HG03520 (cell line): ENCODE measurements around the gene PRR5.
"Not testable (repeated sequence)": the region's sequence is repeated elsewhere in the genome, so short reads cannot be mapped to it uniquely, and the experiment has no call there.

Experiments used
- ATAC-seq: cut with Tn5 transposase; IDR thresholded peaks from one replicate; pipeline ENCODE4 v1.9.1; 2021; ENCODE audit warnings: mild to moderate bottlenecking, moderate library complexity; ENCODE audit not compliant: unreplicated experiment

PRR5 gene

GRCh38 chr22:44732661-44733060 is 30.7 kb downstream of the PRR5 start:
- no peak for ATAC-seq

- ATAC-seq: no peak
Measured at GRCh38 chr22:44733426-44734106, 31.6 kb downstream of the PRR5 start.

- no peak for ATAC-seq
Measured at GRCh38 chr22:44734278-44734677, 32.3 kb downstream of the PRR5 start.

- no peak for ATAC-seq
Measured at GRCh38 chr22:44734801-44735517, 33.0 kb downstream of the PRR5 start.

GRCh38 chr22:44735518-44736428 is 33.8 kb downstream of the PRR5 start:
- ATAC-seq: no peak

DNA sequence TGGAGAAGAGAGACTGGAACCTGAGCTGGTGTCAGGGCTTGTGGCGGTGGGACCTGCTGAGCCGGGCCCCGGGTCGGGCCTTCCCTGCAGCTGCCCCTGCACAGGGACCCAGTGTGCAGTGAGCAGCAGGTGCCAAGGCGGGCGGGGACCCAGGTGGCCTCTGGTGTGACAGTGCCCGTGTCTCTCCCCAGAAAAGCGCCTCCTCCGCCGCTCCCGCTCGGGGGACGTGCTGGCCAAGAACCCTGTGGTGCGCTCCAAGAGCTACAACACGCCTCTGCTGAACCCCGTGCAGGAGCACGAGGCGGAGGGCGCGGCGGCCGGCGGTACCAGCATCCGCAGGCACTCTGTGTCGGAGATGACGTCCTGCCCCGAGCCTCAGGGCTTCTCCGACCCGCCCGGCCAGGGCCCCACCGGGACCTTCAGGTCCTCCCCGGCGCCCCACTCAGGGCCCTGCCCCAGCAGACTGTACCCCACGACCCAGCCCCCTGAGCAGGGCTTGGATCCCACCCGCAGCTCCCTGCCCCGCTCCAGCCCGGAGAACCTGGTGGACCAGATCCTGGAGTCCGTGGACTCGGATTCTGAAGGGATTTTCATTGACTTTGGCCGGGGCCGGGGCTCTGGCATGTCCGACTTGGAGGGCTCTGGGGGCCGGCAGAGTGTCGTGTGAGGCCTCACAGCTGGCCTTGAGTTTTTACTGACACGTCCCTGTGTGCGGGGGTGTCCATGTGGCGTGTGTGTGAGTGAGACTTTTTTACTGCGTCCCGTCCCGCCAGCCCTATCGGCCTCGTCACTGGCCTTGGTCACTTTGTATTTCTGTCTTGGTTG is 34.8 kb downstream of the PRR5 start:
- ATAC-seq: no peak

DNA sequence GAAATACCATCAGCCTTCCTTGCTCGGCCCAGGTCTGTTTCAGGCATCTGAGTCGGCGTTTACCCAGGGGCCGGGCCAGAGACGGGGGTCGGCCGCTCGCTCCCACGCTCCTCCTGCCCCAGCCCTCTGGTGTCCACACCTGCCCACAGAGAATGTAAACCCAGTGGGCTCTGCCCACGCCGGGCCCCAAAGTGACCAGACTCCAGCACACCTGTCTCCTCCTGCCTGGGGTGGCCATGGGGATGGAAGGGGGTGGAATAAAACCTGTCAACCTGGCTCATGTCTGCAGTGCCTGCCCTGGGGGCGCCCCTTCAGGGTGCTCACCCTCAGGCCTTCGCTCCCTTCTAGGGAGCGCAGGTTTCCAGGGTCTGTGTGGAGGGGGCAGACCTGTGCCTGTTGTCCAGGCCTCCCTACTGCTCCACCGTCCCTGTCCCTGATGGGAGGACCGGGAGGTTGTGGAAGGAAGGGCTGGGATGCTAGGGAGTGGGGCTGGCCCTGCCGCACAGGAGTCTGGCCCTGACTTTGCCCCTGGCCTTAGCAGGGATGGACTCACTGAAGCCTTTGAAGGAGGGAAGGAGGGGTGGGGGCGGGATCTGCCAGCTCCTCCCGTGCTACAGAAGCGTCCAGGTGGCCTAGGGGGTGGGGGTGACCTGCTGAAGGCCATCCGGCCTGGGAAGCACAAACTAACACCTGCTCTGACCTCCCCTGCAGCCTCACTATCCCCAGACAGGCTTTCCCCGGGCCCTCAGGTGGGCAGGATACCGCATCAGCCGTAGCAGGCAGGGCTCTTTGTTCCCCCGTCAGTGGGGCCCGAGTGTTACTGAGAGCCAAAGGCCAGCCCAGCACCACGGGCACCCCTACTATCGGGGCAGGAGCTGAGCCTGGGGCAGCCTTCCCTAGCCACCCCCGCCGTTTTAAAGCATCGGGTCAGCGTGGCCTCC is 35.7 kb downstream of the PRR5 start:
- no peak for ATAC-seq

- no peak for ATAC-seq
Measured at GRCh38 chr22:44738347-44738715, 36.3 kb downstream of the PRR5 start.

- ATAC-seq: no peak
Measured at GRCh38 chr22:44739024-44739423, 37.0 kb downstream of the PRR5 start.

GRCh38 chr22:44739666-44740065 is 37.7 kb downstream of the PRR5 start:
- not testable (repeated sequence) for ATAC-seq

GRCh38 chr22:44740307-44740706 is 38.3 kb downstream of the PRR5 start:
- ATAC-seq: no peak

GRCh38 chr22:44741929-44742328 is 39.9 kb downstream of the PRR5 start:
- ATAC-seq: no peak

- no peak for ATAC-seq
Measured at GRCh38 chr22:44743247-44743646, 41.2 kb downstream of the PRR5 start.

DNA sequence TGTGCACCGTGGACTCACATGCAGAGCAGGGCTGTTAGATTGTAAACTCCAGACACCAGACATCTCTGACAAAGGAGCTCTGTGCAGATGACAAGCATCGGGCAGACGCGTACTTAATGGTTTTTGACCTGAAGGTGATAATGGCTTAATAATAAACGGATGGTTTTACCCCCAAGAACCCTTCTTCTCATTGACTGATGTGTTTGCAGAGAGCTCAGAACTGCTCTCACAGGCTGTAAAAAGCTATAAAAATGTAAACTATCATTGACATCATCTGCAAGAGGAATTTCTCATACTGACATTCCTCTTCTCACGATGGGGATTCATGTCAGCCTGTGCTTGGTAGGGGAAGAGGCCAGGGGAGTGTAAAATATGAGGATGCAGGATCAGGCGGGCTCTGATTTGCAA is 41.8 kb downstream of the PRR5 start:
- no peak for ATAC-seq

DNA sequence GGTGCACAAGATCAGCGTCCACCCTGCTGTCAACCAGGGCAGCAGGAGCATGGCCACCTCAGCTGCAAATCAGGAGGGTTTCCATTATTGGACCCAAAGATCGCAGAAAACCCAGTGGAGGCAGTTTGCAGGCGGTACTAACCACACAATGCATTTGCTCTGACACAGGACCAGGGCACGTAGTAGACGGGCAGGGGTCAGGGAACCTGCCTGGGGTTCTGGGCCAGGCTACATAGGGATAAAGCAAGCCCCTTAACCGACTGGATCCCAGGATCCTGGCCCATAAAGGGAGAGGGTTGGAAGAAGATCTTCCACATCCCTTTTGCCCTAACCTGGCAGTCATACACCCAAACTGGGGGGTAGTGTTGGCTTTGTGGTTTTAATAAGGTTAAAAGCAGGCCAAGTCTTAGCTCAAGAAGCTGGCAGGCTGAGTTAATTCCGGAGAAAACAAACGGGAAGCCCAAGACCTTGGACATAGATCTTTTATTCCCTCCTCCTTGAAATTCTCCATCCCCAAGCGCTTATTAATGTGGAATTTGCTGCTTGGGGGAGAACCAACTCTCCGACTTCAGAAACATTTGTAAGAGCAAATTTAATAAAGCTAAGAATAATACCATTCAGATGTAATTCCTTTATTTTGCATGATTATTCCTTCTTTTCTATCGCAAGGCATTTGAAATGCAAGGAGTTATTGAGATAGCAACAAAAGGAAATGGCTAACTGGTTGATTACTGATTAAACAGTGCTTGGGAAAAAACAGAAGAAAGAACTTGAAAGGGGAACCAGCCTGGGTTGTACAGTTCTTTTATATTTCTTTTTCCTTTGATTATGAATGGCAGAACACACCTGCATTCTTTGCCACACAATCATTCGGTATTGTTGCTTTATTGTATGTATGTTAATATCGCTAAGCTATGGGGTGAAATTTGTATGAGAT is 44.1 kb downstream of the PRR5 start:
- no peak for ATAC-seq

DNA sequence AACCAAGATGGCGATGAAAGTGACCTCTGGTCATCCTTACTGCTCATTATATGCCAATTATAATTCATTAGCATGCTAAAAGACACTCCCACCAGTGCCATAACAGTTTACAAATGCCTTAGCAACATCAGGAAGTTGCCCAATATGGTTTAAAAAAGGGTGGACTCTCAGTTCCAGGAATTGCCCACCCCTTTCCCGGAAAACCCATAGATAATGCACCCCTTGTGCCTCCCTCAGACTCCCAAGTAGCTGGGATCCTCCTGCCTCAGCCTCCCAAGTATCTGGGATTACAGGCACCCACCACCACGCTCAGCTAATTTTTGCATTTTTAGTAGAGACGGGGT is 45.8 kb downstream of the PRR5 start:
- ATAC-seq: not testable (repeated sequence)

DNA sequence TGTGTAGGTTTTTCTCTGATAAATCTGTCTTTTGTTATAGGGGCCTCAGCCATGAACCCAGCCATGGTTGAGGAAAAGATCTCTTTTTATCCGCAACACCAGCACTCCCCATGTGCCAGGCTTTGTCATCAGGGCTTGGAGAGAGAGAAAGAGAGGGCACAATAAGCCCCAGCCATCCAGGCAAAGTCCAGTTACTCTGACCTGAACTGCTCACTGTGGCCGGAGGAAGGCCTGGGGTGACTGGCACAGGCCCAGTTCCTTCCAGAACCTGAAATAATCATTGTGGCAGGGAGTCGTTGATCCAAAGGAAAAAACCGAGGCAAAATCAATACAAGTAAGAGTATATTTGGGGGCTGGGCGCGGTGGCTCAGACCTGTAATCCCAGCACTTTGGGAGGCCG is 46.5 kb downstream of the PRR5 start:
- ATAC-seq: no peak

DNA sequence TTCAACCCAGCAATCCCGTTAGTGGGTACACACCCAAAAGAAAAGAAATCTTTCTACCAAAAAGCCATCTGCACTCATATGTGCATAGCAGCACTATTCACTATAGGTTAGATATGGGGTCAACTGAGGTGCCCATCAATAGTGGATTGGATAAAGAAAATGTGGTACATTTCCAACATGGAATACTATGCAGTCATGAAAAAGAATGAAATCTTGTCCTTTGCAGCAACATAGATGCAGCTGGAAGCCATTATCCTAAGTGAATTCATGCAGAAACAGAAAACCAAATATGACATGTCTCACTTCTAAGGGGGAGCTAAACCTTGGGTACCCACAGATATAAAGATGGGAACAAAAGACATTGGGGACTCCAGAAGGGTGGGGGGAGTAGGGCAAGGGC is 48.5 kb downstream of the PRR5 start:
- ATAC-seq: no peak
